SU-DHL-6 (cell line): ENCODE data around the gene TPK1.

ENCODE experiments used
- CTCF ChIP-seq: fragments of 200-600 bp; sonication (generic); IDR thresholded peaks from one replicate; pipeline ENCODE4 v1.5.1; 2017; ENCODE audit warnings: antibody characterized with exemption, mild to moderate bottlenecking, low read length, moderate library complexity; ENCODE audit not compliant: insufficient read depth, poor library complexity, severe bottlenecking
- EZH2phosphoT487 ChIP-seq: fragments of 200-600 bp; sonication (generic), shearing (Covaris generic); conservative IDR thresholded peaks from 2 replicates; pipeline ENCODE4 v1.6.1; 2018; ENCODE audit warnings: mild to moderate bottlenecking, antibody characterized with exemption, low read length, moderate library complexity, mixed read lengths

DNA sequence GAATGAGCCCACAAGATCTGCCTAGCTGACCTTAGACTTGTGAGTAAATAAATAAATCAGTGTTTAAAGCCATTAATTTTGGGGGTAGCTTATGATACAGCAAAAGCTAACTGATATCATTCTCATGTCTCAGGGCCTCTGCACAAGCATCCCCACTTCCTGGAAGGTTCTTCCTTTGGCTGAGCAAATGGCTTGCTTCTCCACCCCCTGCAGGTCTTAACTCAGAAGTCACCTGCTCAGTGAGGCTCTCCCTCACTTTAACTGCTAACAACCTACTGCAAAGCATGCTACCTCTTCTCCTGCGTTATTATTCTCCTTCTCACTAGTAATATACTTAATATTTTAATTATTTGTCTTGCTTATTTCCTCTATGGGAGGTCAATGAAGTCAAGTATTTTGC, 167.3 kb downstream of the TPK1 start:
- TF ChIP-seq CTCF = no peak
- no peak for TF ChIP-seq EZH2phosphoT487
